ENCODE data around the gene DCDC2B. TPM values are rescaled to one million over a fixed set of nuclear protein-coding genes. Genes with fewer than 3 reads are reported as not detected.

The DCDC2B gene
- total RNA-seq, 4 donors from 2014 or later: not detected

GRCh38 chr1:32216566-32216965, 7.7 kb downstream of the DCDC2B start:
- Histone ChIP-seq H3K27me3 (no peaks in the 10 kb centered on the region), H3K9me3 (no peaks in the 10 kb centered on the region), H3K4me3 (no peak overlapping the region), H3K36me3 (peaks cover 0 to 78% (median 0%) of the 10 kb centered on the region in 3 donors), H3K4me1 (peaks cover 0 to 38% (median 9%) of the 10 kb centered on the region in 4 donors), H3K27ac (no peak overlapping the region)
- no peak for TF ChIP-seq CTCF (IDR thresholded peaks at IDR 0.05)
- TF ChIP-seq POLR2A (IDR thresholded peaks at IDR 0.05): no peak
- no peak for TF ChIP-seq EP300 (IDR thresholded peaks at IDR 0.05)
- no peak for DNase-seq (ENCODE audit: low spot score in 2 of 2)
- 86 to 91% methylated on average over 5 of the region's 5 CpGs for WGBS, 2 donors

- DNase-seq (ENCODE audit: low spot score in 2 of 2): no peak
- Histone ChIP-seq H3K9me3 (no peaks in the 10 kb centered on the region), H3K36me3 (peaks cover 0 to 65% (median 0%) of the 10 kb centered on the region in 3 donors), H3K27ac (no peak overlapping the region), H3K4me3 (no peak overlapping the region), H3K4me1 (peaks cover 0 to 50% (median 23%) of the 10 kb centered on the region in 4 donors), H3K27me3 (no peaks in the 10 kb centered on the region)
- WGBS, 2 donors: 74 to 80% methylated on average over 7 of the region's 7 CpGs
- TF ChIP-seq EP300 (IDR thresholded peaks at IDR 0.05): no peak
- no peak for TF ChIP-seq POLR2A (IDR thresholded peaks at IDR 0.05)
- no peak for TF ChIP-seq CTCF (IDR thresholded peaks at IDR 0.05)
Observed at GRCh38 chr1:32219022-32219421, 10.1 kb downstream of the DCDC2B start.

GRCh38 chr1:32220746-32221580, 12.1 kb downstream of the DCDC2B start:
- no peak for TF ChIP-seq CTCF (IDR thresholded peaks at IDR 0.05)
- H3K27ac ChIP-seq: peak overlapping the region in 2 of 4 donors; percentile 92 to 96
- no peaks in the 10 kb centered on the region for H3K27me3 ChIP-seq
- no peaks in the 10 kb centered on the region for H3K9me3 ChIP-seq
- 82 to 88% methylated on average over 4 of the region's 4 CpGs for WGBS, 2 donors
- peak overlapping the region; percentile 68 to 99 (median 84) for H3K4me3 ChIP-seq
- peaks cover 0 to 66% (median 10%) of the 10 kb centered on the region in 3 donors for H3K36me3 ChIP-seq
- no peak for DNase-seq (ENCODE audit: low spot score in 2 of 2)
- peaks cover 0 to 54% (median 23%) of the 10 kb centered on the region in 4 donors for H3K4me1 ChIP-seq

- 6 to 7% methylated on average over 7 to 12 of the region's 13 CpGs for WGBS, 2 donors
- H3K4me1 ChIP-seq: peaks cover 0 to 51% (median 23%) of the 10 kb centered on the region in 4 donors
- no peaks in the 10 kb centered on the region for H3K27me3 ChIP-seq
- TF ChIP-seq EP300 (IDR thresholded peaks at IDR 0.05): no peak
- no peak for TF ChIP-seq CTCF (IDR thresholded peaks at IDR 0.05)
- TF ChIP-seq POLR2A (IDR thresholded peaks at IDR 0.05): no peak
- H3K36me3 ChIP-seq: peaks cover 0 to 66% (median 13%) of the 10 kb centered on the region in 3 donors
- no peaks in the 10 kb centered on the region for H3K9me3 ChIP-seq
- H3K27ac ChIP-seq: peak overlapping the region in 3 of 4 donors; percentile 91 to 96 (median 92)
- no peak for DNase-seq (ENCODE audit: low spot score in 2 of 2)
- H3K4me3 ChIP-seq: peak overlapping the region; percentile 68 to 99 (median 84)
Observed at GRCh38 chr1:32221581-32221979, 12.7 kb downstream of the DCDC2B start.

All from tibial nerve (tissue), 4 donors.